ENCODE measurements around the gene OR9A4.
"Not testable (repeated sequence)": the region's sequence is repeated elsewhere in the genome, so short reads cannot be mapped to it uniquely, and the experiment has no call there.

OR9A4 gene, protein sequence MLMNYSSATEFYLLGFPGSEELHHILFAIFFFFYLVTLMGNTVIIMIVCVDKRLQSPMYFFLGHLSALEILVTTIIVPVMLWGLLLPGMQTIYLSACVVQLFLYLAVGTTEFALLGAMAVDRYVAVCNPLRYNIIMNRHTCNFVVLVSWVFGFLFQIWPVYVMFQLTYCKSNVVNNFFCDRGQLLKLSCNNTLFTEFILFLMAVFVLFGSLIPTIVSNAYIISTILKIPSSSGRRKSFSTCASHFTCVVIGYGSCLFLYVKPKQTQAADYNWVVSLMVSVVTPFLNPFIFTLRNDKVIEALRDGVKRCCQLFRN

DNA sequence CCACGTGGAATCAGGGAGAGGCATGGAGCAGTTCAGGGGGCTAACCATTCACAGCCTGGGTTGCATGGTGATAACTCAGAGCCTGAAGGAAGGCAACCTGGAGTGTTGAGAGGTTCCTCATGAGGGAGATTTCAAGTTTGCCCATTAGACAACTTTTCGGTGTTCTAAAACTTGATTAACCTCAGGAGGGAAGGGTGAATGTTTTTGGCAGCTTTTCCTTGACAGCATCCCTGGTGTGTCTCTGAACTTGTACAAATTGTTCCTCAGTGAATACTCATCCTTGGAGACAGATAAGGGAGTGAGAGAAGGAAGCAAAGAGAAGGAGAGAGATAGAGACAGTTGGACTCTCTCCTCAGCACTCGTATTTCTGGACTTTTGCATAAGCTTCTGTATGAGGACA, at the start of gene OR9A4:
TSS of gene OR9A4 (plus strand) at position 301 of the 400 bp plus-strand sequence. CDS start 2,477 bp downstream, outside the sequence.
- no peak for DNase-seq
- in situ Hi-C loops (cut with MboI; ENCODE audit: low pct_unique_long_range_greater_than_20kb, low sequenced_read_pairs): no loop called here

DNA sequence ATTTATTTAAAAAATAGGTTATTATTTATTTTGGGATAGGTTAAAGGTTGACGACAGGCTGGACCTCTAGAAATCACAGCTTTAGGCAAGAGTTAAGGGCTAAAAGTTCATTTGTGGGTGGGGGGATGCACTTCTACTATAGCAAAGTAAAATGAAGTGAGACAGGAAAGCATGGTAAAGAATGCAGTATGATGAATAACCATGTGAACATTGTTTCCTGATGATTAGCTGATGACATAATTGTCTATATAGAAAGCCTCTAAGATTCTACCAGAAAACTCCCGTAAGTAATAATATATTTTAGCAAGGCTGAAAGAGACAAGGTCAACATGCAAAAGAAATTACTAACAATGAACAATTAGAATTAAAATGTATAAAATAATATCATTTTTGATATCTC, 49.2 kb upstream of the OR9A4 start:
- no peak for DNase-seq
- in situ Hi-C loops (cut with MboI; ENCODE audit: low pct_unique_long_range_greater_than_20kb, low sequenced_read_pairs): no loop called here

DNA sequence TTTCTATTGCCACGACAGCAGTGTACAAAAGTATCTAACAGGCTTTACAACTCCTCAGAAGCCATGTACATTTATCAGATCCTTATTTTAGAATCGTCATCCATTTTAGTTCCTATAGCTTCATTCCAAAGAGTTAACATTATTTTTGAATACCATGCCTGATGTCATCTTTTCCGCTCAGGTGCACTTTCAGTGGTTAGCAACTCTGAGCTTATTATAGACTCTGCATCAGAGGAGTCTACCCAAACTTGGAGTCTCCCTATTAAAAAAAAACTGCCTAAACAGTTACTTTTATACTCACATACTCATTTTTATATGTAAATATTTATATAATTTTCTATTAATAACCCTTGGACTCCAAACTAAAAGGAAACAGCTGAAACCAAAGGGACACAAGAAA, 43.3 kb upstream of the OR9A4 start:
- in situ Hi-C loops (cut with MboI; ENCODE audit: low pct_unique_long_range_greater_than_20kb, low sequenced_read_pairs): no loop called here
- no peak for DNase-seq

DNA sequence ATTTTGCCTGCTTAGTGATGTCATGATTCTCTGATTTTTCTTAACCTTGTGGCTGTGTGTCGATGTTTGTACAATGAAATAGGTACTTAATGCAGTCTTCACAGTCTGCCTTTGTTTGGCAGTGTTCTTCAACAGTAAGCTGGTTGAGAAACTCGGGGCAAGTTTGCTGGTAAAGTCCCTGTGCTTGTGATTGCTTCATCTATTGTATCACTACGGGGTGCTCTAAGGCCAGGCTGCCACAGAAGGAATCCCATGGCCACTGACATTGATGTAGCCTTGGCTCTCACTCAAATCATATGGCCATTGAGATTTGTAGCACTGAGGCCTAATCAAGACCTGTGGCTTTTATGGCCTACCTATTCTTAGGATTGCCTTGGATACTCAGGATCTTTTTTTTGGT, 41.4 kb upstream of the OR9A4 start:
- DNase-seq: no peak
- in situ Hi-C loops (cut with MboI; ENCODE audit: low pct_unique_long_range_greater_than_20kb, low sequenced_read_pairs): no loop called here

GRCh38 chr7:141875453-141875852, 40.7 kb upstream of the OR9A4 start:
- in situ Hi-C loops (cut with MboI; ENCODE audit: low pct_unique_long_range_greater_than_20kb, low sequenced_read_pairs): no loop called here
- DNase-seq: no peak

DNA sequence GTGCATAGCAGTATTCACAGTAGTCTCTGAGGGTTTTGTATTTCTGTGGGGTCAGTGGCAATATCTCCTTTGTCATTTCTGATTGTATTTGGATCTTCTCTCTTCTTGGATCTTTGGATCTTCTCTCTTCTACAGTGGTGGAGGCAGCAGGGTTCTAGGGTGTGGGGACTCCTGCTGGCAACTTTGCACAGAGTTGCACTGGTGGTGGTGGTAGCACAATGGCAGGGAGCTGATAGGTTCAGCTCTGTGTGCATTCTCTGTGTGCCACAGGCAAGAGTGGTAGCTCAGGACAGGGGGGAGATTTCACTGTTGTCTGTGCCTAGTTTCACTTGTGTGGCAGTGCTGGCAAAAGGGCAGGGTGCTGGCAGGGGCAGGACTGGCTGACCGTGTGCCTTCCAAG, 39.8 kb upstream of the OR9A4 start:
- in situ Hi-C loops (cut with MboI; ENCODE audit: low pct_unique_long_range_greater_than_20kb, low sequenced_read_pairs): no loop called here
- no peak for DNase-seq

GRCh38 chr7:141877365-141877764, 38.8 kb upstream of the OR9A4 start:
- in situ Hi-C loops (cut with MboI; ENCODE audit: low pct_unique_long_range_greater_than_20kb, low sequenced_read_pairs): no loop called here
- DNase-seq: no peak

DNA sequence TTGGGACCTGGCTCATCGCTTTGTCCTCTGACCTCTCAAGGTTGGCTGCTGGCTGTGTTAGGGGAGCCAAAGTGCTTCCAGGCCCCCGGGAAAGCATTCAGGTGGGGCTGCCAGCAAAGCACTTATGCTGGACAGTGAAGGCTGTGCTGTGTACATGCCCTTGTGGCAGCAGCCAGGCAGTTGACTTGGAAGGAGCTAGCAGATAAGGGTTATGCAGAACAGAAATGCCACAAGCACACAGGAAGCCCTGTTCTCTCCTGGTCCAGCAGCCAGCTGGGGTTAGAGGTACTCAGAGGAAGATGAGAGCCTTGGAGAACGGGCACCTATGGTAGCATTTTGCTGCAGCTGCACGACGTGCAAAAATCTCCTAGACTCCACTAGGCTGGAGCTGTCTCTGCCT, 35.2 kb upstream of the OR9A4 start:
- in situ Hi-C loops (cut with MboI; ENCODE audit: low pct_unique_long_range_greater_than_20kb, low sequenced_read_pairs): no loop called here
- DNase-seq: no peak

DNA sequence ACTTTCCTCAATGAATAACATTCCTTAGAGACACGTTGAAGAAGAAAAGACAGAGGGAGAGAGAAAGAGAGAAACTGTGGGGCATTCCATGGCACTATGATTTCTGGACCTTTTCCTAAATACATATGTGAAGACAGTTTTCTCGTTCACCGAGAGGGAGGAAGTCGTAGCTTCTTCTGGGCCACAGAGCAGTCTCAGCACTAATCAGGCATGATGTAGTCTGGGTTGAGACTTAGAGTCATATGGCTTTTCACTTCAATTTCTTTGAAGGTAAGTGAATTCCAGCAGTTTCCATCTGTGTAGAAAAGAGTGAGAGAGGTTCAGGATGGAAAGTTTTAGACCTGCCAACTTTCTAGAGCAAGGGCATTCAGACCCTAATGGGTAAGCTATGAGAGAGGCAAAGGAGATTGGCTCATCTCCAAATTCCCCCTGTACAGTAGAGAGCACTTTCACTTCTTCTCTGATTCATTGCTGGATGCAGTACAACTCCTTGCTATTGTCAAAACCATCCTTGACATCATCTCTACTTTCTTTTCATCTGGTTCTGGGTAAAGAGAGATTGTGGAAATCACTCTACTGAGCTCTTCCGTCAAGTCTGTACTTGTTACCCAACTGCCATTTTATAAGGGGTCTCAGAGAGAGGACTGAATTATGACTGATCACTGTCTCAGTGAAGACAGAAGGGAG, 31.5 kb upstream of the OR9A4 start:
- in situ Hi-C loops (cut with MboI; ENCODE audit: low pct_unique_long_range_greater_than_20kb, low sequenced_read_pairs): no loop called here
- no peak for DNase-seq

GRCh38 chr7:141889321-141889720, 26.9 kb upstream of the OR9A4 start:
- DNase-seq: no peak
- in situ Hi-C loops (cut with MboI; ENCODE audit: low pct_unique_long_range_greater_than_20kb, low sequenced_read_pairs): no loop called here

GRCh38 chr7:141891336-141891735, 24.9 kb upstream of the OR9A4 start:
- in situ Hi-C loops (cut with MboI; ENCODE audit: low pct_unique_long_range_greater_than_20kb, low sequenced_read_pairs): no loop called here
- no peak for DNase-seq

- DNase-seq; in situ Hi-C loops (cut with MboI; ENCODE audit: low pct_unique_long_range_greater_than_20kb, low sequenced_read_pairs): not testable (repeated sequence)
These were observed 16.8 kb upstream of the OR9A4 start for GRCh38 chr7:141899366-141899765.

GRCh38 chr7:141906285-141906684, 9.9 kb upstream of the OR9A4 start:
- in situ Hi-C loops (cut with MboI; ENCODE audit: low pct_unique_long_range_greater_than_20kb, low sequenced_read_pairs): no loop called here
- DNase-seq: no peak

DNA sequence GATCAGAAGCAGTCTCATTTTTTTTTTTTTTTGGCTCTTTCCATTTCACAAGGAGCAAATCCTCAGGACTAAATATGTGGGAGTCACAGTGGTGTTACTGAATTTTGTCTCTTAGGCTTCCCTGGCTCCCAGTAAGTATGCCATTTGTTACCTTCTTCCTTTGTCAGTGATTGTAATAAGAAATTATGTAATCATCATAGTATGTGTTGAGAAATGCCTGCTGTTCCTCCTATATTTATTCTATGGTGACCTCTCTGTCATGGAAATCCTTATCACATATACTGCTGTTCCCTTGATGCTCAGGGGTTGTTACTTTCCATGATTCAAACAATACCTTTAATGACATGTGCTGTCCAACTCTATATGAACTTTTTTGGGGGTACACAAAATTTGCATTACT, 4.8 kb upstream of the OR9A4 start:
- in situ Hi-C loops (cut with MboI; ENCODE audit: low pct_unique_long_range_greater_than_20kb, low sequenced_read_pairs): no loop called here

DNA sequence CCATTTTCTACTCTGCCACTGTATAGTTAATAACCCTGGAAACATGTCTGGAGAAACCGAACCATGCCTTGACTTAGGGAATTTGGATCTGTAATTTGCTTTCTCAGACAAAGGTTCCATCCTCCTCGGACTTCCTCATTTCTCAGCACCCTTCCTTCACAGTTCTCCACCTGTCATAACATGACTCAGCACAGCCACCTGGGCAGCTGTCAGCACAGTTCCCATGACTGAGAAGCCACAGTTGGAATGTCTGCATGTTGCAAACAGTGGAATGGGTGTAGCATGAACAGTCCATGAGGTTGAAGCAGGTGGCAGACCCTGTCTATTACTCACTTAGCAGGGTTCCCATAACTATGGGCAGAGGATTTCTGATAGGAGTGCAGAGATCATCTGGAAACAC, 634 bp upstream of the OR9A4 start:
- peak; percentile 8 for DNase-seq

More for the DNA sequence above, 4.8 kb upstream of the OR9A4 start:
- no peak for DNase-seq

GRCh38 chr7:141920281-141920680, 4.1 kb downstream of the OR9A4 start:
- in situ Hi-C loops (cut with MboI; ENCODE audit: low pct_unique_long_range_greater_than_20kb, low sequenced_read_pairs): no loop called here
- no peak for DNase-seq

More for the DNA sequence above, 634 bp upstream of the OR9A4 start:
- in situ Hi-C loops (cut with MboI; ENCODE audit: low pct_unique_long_range_greater_than_20kb, low sequenced_read_pairs): no loop called here

DNA sequence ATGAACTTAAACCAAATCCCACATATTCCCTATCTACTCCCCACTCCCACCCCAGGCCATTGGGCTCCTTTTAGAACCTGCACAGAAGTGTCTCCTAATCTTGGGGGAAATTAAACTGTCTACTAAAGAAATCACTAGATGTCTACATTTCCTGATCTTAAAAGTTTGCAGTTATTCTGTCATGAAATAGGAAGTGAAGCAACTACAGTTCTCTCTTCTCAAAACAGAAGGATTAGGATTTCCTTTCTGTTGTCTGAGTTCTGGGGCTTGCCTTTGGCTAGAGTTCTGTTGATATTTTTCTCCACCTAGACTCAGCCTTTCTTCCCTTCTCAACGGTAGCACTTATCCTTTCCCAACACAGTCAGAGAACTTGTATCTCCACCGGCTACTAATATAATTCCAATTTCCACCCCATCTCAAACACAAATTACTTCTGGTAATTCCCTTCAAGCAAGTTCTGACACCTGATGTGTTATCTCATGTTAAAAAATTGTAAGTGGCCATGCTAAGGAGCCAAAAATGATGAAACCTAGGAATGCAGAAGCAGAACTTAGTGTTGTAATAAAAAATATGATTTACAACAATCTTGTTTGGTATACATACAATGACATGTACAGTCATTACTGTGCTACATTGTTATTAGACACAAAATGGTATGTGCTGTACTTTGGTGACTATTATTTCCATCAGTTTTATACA, 12.1 kb downstream of the OR9A4 start:
- in situ Hi-C loops (cut with MboI; ENCODE audit: low pct_unique_long_range_greater_than_20kb, low sequenced_read_pairs): no loop called here
- no peak for DNase-seq

DNA sequence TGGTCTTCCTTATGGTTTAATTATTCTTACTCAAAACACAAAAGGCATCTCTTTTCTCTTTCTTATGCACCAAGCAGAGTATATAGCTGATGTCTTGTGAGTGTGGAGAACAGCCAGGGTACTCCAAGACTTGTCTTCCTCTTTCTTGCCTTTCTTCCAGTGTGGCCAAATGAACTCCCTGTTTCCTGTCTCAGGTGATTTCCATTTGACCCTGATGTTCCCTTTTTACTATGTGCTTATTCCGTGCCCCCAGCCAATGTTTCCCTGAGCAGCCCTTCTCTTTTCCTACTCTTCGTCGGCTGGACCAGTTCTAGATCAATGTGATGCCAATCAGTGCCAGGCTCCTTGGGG, 12.6 kb downstream of the OR9A4 start:
- no peak for DNase-seq
- in situ Hi-C loops (cut with MboI; ENCODE audit: low pct_unique_long_range_greater_than_20kb, low sequenced_read_pairs): no loop called here

- in situ Hi-C loops (cut with MboI; ENCODE audit: low pct_unique_long_range_greater_than_20kb, low sequenced_read_pairs): no loop called here
- DNase-seq: no peak
These were observed 14.0 kb downstream of the OR9A4 start for GRCh38 chr7:141930211-141930610.

GRCh38 chr7:141941075-141941474, 24.9 kb downstream of the OR9A4 start:
- in situ Hi-C loops (cut with MboI; ENCODE audit: low pct_unique_long_range_greater_than_20kb, low sequenced_read_pairs): no loop called here
- DNase-seq: no peak
